Thyroid gland (tissue), 4 donors: ENCODE results near the gene ABCF1.

Experiments used
- CTCF ChIP-seq, 6 experiments: fragments of 200-600 bp in 3 of 6; fragments of 450-650 bp in 3 of 6; sonication (generic) in 3 of 6; IDR thresholded peaks; one replicate each; pipeline ENCODE4 v1.5.1; 2016 to 2019; ENCODE audit warnings: antibody characterized with exemption in 6 of 6, mild to moderate bottlenecking in 2 of 6, inconsistent platforms in 1 of 6, moderate library complexity in 1 of 6
- POLR2A ChIP-seq, 2 donors: fragments of 450-650 bp; IDR thresholded peaks; one replicate each; pipeline ENCODE4 v1.6.1; 2017; ENCODE audit warnings: antibody characterized with exemption in 2 of 2, mild to moderate bottlenecking in 2 of 2, moderate library complexity in 1 of 2

DNA sequence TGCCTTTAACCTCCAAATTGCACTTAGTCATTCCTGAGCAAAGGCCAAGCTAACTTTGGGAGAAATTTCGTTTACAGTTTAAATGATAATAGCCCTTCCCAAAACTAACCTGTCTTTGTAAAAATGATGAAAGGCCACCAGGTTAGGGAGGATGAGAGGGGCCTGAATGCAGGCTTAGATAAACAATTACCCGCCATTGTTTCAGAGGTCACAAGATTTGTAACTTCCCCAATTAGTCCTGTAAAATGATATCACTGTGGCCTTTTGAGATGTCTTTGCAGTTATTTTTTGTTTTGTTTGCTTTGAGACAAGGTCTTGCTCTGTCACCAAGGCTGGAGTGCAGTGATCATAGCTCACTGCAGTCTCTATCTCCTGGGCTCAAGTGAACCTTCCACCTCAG lies 41.2 kb upstream of the ABCF1 start:
- TF ChIP-seq CTCF (IDR thresholded peaks at IDR 0.05), result no peak
- TF ChIP-seq POLR2A (IDR thresholded peaks at IDR 0.05), result no peak
